Right atrium auricular region (tissue), 2 donors: Measurements from ENCODE around the gene TLR6. TPM values are rescaled to one million over a fixed set of nuclear protein-coding genes. Genes with fewer than 3 reads are reported as not detected.

Experiments used
- DNase-seq: peaks from one replicate; pipeline ENCODE4 v3.0.0-alpha.2; 2019; ENCODE audit warnings: low spot score
- H3K27ac ChIP-seq, 2 donors: fragments of 200-600 bp; sonication (generic); 1 replicate in 1 of 2; 2 replicates in 1 of 2; pipeline ENCODE4 v1.5.1; 2016 to 2019
- H3K27me3 ChIP-seq, 2 donors: fragments of 200-600 bp; sonication (generic); one replicate each; pipeline versions ENCODE4 v1.5.1 to v1.6.0; 2017 to 2019
- H3K36me3 ChIP-seq: fragments of 200-600 bp; sonication (generic); one replicate; pipeline ENCODE4 v1.5.1; 2016
- H3K4me1 ChIP-seq, 2 donors: fragments of 200-600 bp; sonication (generic); one replicate each; pipeline versions ENCODE4 v1.5.1 to v1.6.0; 2017 to 2019
- H3K4me3 ChIP-seq, 2 donors: fragments of 200-600 bp; sonication (generic); 1 replicate in 1 of 2; 2 replicates in 1 of 2; pipeline ENCODE4 v1.5.1; 2017 to 2019; ENCODE audit warnings: mild to moderate bottlenecking in 1 of 2, moderate library complexity in 1 of 2
- H3K9me3 ChIP-seq, 2 donors: fragments of 200-600 bp; sonication (generic); one replicate each; pipeline ENCODE4 v1.5.1; 2019
- total RNA-seq, 2 donors: library from RNA; depleted of rRNA; stranded (reverse); fragments of >200 nt; gene quantifications; one replicate each; pipeline ENCODE4 v1.1.0, GENCODE V29; 2016
- TF ChIP-seq, protein P1 (sequence below), 2 donors: fragments of 200-600 bp; sonication (generic); IDR thresholded peaks; one replicate each; pipeline ENCODE4 v1.5.1; 2019; ENCODE audit warnings: antibody characterized with exemption in 2 of 2

The TLR6 gene
- total RNA-seq, 2 donors from 2014 or later = 1.2 to 2.3 TPM

DNA sequence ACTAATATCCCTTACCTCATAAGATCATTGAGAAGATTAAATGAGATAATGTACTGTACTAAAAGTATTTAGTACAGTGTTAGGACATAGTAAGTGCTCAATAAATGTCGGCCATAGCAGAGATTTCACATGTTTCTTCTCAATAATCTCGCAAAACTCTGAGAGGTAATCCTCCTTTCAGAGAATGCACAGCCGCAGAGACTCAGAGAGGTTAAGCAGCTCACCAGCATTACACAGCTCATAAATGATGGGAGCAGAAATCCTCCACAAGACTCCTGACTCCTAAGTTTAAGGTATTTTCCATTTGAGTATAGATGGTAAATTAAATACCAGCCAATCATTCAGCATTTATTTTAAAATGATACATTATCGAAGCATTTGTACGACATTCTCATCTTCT lies 45.6 kb upstream of the TLR6 start:
- no peaks in the 10 kb centered on the region for H3K27me3 ChIP-seq
- peaks cover 0 to 5% of the 10 kb centered on the region in 2 donors for H3K4me1 ChIP-seq
- no peaks in the 10 kb centered on the region for H3K9me3 ChIP-seq
- no peak overlapping the region for H3K27ac ChIP-seq
- no peak for DNase-seq
- TF ChIP-seq, protein P1, sequence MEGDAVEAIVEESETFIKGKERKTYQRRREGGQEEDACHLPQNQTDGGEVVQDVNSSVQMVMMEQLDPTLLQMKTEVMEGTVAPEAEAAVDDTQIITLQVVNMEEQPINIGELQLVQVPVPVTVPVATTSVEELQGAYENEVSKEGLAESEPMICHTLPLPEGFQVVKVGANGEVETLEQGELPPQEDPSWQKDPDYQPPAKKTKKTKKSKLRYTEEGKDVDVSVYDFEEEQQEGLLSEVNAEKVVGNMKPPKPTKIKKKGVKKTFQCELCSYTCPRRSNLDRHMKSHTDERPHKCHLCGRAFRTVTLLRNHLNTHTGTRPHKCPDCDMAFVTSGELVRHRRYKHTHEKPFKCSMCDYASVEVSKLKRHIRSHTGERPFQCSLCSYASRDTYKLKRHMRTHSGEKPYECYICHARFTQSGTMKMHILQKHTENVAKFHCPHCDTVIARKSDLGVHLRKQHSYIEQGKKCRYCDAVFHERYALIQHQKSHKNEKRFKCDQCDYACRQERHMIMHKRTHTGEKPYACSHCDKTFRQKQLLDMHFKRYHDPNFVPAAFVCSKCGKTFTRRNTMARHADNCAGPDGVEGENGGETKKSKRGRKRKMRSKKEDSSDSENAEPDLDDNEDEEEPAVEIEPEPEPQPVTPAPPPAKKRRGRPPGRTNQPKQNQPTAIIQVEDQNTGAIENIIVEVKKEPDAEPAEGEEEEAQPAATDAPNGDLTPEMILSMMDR (IDR thresholded peaks at IDR 0.05) = no peak
- no peak overlapping the region for H3K4me3 ChIP-seq
- peaks cover 33% of the 10 kb centered on the region for H3K36me3 ChIP-seq

DNA sequence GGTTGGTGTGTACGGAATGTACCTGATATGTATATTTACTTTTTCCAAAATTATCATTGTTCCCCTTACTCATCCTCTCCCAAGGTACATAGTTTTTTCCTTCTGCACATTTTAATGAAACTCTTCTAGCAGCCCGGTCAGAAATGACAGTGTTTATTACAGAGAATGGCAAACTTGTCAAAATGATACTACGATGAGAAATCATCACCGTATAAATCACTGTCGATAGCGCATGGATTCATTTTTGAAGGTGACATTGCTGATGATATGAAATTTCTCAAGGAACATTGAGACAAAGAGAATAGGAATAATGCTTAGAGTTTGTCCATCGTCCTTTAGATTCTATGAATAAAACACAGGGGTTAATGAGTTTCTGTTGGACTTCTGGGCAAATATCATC lies 41.6 kb upstream of the TLR6 start:
- H3K36me3 ChIP-seq = peaks cover 12% of the 10 kb centered on the region

DNA sequence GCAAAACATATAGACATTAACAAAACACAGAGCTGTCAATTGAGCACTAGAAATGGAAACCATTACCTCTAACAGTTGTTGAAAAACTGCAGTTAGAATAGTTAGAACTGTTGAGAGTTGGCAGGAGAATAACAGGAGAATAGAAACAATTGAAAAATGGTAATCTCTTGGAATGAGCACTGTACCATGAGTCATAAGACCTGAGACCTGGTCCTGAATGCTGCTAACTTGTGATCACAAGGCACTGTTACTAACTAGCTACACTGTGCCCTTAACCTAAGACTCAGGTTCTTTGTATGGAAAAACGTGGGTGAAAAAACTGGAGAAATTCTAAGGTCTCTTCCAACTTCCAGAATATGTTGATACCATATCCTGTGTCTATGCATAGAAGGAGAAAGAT lies 40.3 kb upstream of the TLR6 start:
- Histone ChIP-seq H3K27ac (no peak overlapping the region), H3K9me3 (no peaks in the 10 kb centered on the region), H3K36me3 (peaks cover 18% of the 10 kb centered on the region), H3K4me3 (no peak overlapping the region), H3K4me1 (no peaks in the 10 kb centered on the region), H3K27me3 (no peaks in the 10 kb centered on the region)
- DNase-seq = no peak
- TF ChIP-seq, protein P1 (IDR thresholded peaks at IDR 0.05) = no peak

More for the DNA sequence above, 41.6 kb upstream of the TLR6 start:
- H3K4me3 ChIP-seq = no peak overlapping the region
- H3K27me3 ChIP-seq = no peaks in the 10 kb centered on the region
- no peak for DNase-seq
- H3K27ac ChIP-seq = no peak overlapping the region
- TF ChIP-seq, protein P1 (IDR thresholded peaks at IDR 0.05) = no peak
- no peaks in the 10 kb centered on the region for H3K9me3 ChIP-seq
- no peaks in the 10 kb centered on the region for H3K4me1 ChIP-seq

DNA sequence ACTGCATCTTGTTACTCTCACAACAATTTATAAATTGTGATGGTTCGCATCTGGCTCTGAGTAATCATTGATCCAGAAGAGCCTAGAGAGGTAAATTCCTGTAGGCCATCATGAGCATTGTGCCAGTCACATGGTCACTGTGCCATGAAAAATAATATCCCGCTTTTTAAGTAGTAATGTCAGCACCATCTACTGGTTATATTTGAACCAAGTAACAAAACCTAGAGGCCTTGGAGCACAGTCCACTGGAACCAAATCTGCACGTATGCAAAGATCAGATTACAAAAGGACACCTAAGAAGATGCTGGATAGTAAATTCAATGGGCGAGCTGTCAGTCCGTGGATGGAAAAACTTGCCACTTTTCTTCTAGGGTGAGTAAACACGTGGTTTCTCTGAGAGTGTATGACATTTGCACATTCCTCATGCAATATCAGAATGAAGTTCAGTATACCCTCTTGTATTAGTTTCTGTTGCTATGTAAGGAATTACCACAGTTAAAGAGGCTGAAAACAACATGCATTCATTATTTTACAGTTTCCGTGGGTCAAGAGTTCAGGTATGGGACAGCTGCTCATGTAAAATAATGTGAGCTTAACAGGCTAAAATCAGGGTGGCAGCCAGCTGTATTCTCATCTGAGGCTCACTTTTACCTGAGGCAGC lies 37.8 kb upstream of the TLR6 start:
- no peak overlapping the region for H3K27ac ChIP-seq
- no peak for DNase-seq
- H3K36me3 ChIP-seq = peaks cover 18% of the 10 kb centered on the region
- no peak overlapping the region for H3K4me3 ChIP-seq
- peaks cover 0 to 7% of the 10 kb centered on the region in 2 donors for H3K4me1 ChIP-seq
- H3K9me3 ChIP-seq = no peaks in the 10 kb centered on the region
- TF ChIP-seq, protein P1 (IDR thresholded peaks at IDR 0.05) = no peak
- no peaks in the 10 kb centered on the region for H3K27me3 ChIP-seq

DNA sequence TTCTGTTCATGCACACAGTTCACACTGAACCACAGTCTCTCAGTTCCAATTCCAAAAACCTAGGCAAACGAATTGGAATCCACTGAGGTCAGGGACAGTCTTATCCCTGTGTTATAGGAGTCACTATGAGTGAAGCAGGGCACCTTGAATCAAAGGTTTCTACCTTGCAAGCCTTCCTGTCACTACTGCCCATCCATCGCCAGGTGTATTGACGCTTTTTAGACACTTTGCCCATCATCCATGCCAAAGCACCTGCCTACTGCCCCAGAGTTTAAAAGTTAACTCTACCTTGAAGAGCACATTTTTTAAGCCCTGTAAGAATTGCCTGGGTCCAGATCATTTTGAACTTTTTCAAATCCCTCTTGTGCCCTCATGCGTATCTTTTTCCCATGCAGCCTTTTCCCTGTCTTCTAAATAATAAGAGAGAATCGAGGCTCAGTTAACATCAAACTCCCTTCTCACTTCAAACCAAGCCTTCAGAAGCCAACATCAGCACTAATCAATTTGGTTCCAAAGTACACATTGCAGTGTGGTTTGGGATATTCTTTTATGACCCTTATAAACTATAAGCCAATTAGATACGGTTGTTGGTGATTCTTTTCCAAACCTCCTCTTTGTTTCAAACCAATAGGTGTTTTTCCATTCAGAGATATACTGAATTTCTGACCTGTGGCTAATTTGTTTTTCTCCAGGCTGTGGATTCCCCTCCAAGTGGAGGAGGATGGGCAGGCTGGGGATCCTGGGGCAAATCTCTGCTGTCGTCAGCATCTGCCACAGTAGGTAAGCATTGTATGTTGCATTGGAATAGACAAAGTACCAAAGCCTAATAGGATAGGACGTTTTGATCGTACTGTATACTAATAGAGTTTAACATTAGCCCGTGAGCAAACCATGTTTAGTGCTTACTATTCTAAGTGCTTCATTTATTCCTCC lies 34.7 kb upstream of the TLR6 start:
- peaks cover 0 to 9% of the 10 kb centered on the region in 2 donors for H3K4me1 ChIP-seq
- no peak for DNase-seq
- no peak overlapping the region for H3K4me3 ChIP-seq
- H3K36me3 ChIP-seq = peaks cover 14% of the 10 kb centered on the region
- no peaks in the 10 kb centered on the region for H3K9me3 ChIP-seq
- H3K27me3 ChIP-seq = no peaks in the 10 kb centered on the region
- peak overlapping the region in 1 of 2 donors; percentile 23 for H3K27ac ChIP-seq
- TF ChIP-seq, protein P1 (IDR thresholded peaks at IDR 0.05) = no peak
